Liver (tissue), 3 donors: ENCODE data around the gene MAGI1.

Source experiments
- FOXA1 ChIP-seq: IDR thresholded peaks from 2 replicates; pipeline ENCODE4 v1.6.1; 2016; ENCODE audit warnings: antibody characterized with exemption
- HNF4G ChIP-seq: IDR thresholded peaks from 2 replicates; pipeline ENCODE4 v1.6.1; 2016; ENCODE audit warnings: antibody characterized with exemption
- JUND ChIP-seq, 2 donors: IDR thresholded peaks; 2 replicates each; pipeline ENCODE4 v1.6.1; 2016; ENCODE audit warnings: antibody characterized with exemption in 2 of 2
- RAD21 ChIP-seq, 2 donors: IDR thresholded peaks; 2 replicates each; pipeline ENCODE4 v1.6.1; 2016; ENCODE audit warnings: antibody characterized with exemption in 2 of 2, mild to moderate bottlenecking in 2 of 2
- SP1 ChIP-seq: IDR thresholded peaks from 2 replicates; pipeline ENCODE4 v1.6.1; 2018; ENCODE audit warnings: antibody characterized with exemption, mild to moderate bottlenecking
- TAF1 ChIP-seq: conservative IDR thresholded peaks from 2 replicates; pipeline ENCODE4 v1.6.1; 2016; ENCODE audit warnings: antibody characterized with exemption, mild to moderate bottlenecking
- TF ChIP-seq, protein P1 (sequence below): fragments of 150-350 bp; IDR thresholded peaks from 2 replicates; pipeline ENCODE4 v1.5.1; 2017; ENCODE audit warnings: improper control_type of control experiment, low read depth, low read length; ENCODE audit not compliant: missing input control
- TF ChIP-seq, protein P2 (sequence below): IDR thresholded peaks from 2 replicates; pipeline ENCODE4 v1.6.1; 2016; ENCODE audit warnings: antibody characterized with exemption, mild to moderate bottlenecking
- donor health status: healthy.
- donor health status: healthy.

DNA sequence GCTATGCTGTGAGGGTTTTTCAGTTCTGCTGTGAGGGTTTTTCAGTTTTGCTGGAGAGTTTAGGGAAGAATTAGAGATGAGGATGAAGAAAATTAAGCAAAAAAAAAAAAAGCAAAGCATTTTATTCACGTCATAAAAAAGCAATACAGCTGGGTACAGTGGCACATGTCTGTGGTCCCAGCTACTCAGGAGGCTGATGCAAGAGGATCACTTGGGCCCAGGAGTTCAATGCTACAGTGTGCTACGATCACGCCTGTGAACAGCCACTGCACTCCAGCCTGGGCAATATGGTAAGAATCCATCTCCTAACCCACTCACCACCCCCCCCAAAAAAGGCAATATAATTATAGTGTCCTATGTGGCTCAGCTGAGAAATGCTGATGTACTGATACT, 162.7 kb downstream of the MAGI1 start:
- TF ChIP-seq TAF1 (no peak), JUND (IDR thresholded peaks at IDR 0.05) (no peak), SP1 (no peak), RAD21 (IDR thresholded peaks at IDR 0.05) (no peak), FOXA1 (no peak), HNF4G (no peak)
- TF ChIP-seq, protein P1, sequence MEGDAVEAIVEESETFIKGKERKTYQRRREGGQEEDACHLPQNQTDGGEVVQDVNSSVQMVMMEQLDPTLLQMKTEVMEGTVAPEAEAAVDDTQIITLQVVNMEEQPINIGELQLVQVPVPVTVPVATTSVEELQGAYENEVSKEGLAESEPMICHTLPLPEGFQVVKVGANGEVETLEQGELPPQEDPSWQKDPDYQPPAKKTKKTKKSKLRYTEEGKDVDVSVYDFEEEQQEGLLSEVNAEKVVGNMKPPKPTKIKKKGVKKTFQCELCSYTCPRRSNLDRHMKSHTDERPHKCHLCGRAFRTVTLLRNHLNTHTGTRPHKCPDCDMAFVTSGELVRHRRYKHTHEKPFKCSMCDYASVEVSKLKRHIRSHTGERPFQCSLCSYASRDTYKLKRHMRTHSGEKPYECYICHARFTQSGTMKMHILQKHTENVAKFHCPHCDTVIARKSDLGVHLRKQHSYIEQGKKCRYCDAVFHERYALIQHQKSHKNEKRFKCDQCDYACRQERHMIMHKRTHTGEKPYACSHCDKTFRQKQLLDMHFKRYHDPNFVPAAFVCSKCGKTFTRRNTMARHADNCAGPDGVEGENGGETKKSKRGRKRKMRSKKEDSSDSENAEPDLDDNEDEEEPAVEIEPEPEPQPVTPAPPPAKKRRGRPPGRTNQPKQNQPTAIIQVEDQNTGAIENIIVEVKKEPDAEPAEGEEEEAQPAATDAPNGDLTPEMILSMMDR: no peak
- TF ChIP-seq, protein P2, sequence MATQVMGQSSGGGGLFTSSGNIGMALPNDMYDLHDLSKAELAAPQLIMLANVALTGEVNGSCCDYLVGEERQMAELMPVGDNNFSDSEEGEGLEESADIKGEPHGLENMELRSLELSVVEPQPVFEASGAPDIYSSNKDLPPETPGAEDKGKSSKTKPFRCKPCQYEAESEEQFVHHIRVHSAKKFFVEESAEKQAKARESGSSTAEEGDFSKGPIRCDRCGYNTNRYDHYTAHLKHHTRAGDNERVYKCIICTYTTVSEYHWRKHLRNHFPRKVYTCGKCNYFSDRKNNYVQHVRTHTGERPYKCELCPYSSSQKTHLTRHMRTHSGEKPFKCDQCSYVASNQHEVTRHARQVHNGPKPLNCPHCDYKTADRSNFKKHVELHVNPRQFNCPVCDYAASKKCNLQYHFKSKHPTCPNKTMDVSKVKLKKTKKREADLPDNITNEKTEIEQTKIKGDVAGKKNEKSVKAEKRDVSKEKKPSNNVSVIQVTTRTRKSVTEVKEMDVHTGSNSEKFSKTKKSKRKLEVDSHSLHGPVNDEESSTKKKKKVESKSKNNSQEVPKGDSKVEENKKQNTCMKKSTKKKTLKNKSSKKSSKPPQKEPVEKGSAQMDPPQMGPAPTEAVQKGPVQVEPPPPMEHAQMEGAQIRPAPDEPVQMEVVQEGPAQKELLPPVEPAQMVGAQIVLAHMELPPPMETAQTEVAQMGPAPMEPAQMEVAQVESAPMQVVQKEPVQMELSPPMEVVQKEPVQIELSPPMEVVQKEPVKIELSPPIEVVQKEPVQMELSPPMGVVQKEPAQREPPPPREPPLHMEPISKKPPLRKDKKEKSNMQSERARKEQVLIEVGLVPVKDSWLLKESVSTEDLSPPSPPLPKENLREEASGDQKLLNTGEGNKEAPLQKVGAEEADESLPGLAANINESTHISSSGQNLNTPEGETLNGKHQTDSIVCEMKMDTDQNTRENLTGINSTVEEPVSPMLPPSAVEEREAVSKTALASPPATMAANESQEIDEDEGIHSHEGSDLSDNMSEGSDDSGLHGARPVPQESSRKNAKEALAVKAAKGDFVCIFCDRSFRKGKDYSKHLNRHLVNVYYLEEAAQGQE: no peak
